Mucosa of descending colon (tissue), 3 donors: Measurements from ENCODE around the gene CTNNA3. TPM values are rescaled to one million over a fixed set of nuclear protein-coding genes. Genes with fewer than 3 reads are reported as not detected.

Source experiments
- ATAC-seq: fragments of 200-7000 bp; cut with Tn5 transposase; one replicate; pipeline ENCODE4 v1.9.1; 2020; ENCODE audit warnings: mild to moderate bottlenecking, moderate library complexity
- DNase-seq, 3 donors: peaks; one replicate each; pipeline ENCODE4 v3.0.0-alpha.2; 2020
- H3K36me3 ChIP-seq: fragments of 200-600 bp; one replicate; pipeline ENCODE4 v1.8.0; 2021; ENCODE audit warnings: low read depth, mild to moderate bottlenecking
- H3K4me1 ChIP-seq: fragments of 200-600 bp; one replicate; pipeline ENCODE4 v1.8.0; 2021; ENCODE audit warnings: low read depth, mild to moderate bottlenecking
- H3K4me3 ChIP-seq: fragments of 200-600 bp; one replicate; pipeline ENCODE4 v1.8.0; 2021; ENCODE audit warnings: mild to moderate bottlenecking
- H3K9me3 ChIP-seq: fragments of 200-600 bp; one replicate; pipeline ENCODE4 v1.8.0; 2021; ENCODE audit warnings: mild to moderate bottlenecking
- intact Hi-C, 2 donors: fragments of 100-400 bp; cut with DNase I in 1 of 2; cut with micrococcal nuclease in 1 of 2; formaldehyde crosslinking; loops; one replicate each; pipeline versions ENCODE4 v1.11.0 to v1.11.1; 2022; cut with DNase I, micrococcal nuclease
- total RNA-seq, 3 donors: library from RNA; stranded (reverse); fragmentation: NEBNext Ultra II Directional in 2 of 3; extraction: Animal tissue kit (Norgen Biotek cat#: 25700) in 2 of 3; gene quantifications; one replicate each; pipeline versions ENCODE4 v1.2.1 to v1.2.4, GENCODE V29; 2021 to 2023
- TF ChIP-seq, protein P1 (sequence below): fragments of 200-600 bp; IDR thresholded peaks from one replicate; pipeline ENCODE4 v1.8.0; 2022; ENCODE audit warnings: antibody characterized with exemption, mild to moderate bottlenecking
- donor health status: DM: no; HTN: no; CAD: no; lungs with moderate emphysema.
- donor health status: DM: no; HTN: no; CAD: no.
- donor health status: DM: no; HTN: yes; CAD: no.

CTNNA3 gene
- total RNA-seq, 3 donors from 2014 or later, result 0.52 to 7.5 (median 0.70) TPM

DNA sequence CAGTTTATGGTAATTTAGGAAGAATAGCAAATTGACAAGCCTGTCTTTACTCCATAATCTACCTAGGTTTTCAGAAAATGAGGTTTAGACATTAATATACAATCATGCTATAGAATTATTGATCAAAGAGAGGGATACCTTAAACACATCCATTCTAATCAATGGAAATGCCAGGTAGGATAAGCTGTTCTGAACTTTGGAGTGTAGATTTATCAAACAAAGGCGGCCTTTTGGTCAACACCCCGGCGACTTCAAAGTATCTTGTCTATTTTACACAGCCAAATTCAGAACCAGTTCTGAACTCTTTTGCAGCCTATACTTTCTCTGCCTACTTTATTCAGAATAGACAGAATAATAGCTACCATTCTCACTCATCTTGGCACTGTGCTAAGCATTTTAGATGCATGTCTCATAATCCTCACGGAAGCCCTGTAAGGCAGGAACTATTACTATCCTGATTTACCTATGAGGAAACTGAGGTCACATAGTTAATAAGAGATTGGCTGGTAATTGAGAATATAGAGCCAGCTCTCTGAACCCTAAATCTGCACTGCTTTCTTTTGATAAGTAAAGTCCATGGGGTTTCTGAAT, 1412.0 kb downstream of the CTNNA3 start:
- no peaks in the 10 kb centered on the region for H3K36me3 ChIP-seq
- no peak for DNase-seq
- TF ChIP-seq, protein P1, sequence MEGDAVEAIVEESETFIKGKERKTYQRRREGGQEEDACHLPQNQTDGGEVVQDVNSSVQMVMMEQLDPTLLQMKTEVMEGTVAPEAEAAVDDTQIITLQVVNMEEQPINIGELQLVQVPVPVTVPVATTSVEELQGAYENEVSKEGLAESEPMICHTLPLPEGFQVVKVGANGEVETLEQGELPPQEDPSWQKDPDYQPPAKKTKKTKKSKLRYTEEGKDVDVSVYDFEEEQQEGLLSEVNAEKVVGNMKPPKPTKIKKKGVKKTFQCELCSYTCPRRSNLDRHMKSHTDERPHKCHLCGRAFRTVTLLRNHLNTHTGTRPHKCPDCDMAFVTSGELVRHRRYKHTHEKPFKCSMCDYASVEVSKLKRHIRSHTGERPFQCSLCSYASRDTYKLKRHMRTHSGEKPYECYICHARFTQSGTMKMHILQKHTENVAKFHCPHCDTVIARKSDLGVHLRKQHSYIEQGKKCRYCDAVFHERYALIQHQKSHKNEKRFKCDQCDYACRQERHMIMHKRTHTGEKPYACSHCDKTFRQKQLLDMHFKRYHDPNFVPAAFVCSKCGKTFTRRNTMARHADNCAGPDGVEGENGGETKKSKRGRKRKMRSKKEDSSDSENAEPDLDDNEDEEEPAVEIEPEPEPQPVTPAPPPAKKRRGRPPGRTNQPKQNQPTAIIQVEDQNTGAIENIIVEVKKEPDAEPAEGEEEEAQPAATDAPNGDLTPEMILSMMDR, result no peak
- intact Hi-C loops, result no loop called here
- H3K4me3 ChIP-seq, result no peak overlapping the region
- H3K4me1 ChIP-seq, result no peaks in the 10 kb centered on the region
- no peak for ATAC-seq
- H3K9me3 ChIP-seq, result no peaks in the 10 kb centered on the region

DNA sequence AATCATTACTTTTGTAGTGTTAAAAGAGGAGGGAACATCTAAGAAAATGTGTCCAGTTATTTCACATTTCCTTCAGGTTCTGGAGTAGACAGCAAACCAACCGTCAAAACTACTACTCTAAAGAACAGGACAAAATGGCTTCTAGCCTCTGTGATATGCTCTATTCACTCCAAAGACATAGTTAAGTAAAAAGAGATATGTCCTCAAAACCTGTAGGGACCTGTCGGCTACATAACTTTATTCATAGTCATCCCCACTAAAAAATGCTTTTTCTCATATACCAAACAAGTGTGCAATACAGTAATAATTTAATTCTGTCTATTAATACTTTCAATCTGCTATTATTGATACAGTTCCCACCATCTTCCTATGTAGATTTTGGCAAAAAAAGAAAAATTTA, 1412.9 kb downstream of the CTNNA3 start:
- Histone ChIP-seq H3K4me1 (no peaks in the 10 kb centered on the region), H3K36me3 (no peaks in the 10 kb centered on the region), H3K4me3 (no peak overlapping the region), H3K9me3 (no peaks in the 10 kb centered on the region)
- DNase-seq (no peak), ATAC-seq (no peak)
- intact Hi-C loops, result no loop called here
- TF ChIP-seq, protein P1, result no peak

DNA sequence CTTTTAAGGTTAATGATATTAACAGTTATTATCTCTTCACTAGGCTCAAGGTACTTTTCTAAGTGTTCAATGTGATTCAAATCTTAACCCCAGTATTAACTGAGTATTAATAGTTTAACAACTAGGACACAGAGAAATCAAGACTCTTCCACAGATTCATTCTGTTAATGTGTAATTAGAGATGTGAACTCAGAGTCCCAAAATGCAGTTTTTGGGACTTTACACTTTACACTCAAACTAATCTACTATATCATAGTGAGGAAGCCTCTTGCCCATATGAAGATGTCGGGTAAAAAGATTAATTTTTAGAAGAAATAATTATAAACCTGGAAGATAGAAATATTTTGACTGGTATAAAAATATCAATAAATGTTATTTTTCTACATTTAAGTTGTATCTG, 1414.7 kb downstream of the CTNNA3 start:
- no peaks in the 10 kb centered on the region for H3K36me3 ChIP-seq
- no peak for ATAC-seq
- H3K4me3 ChIP-seq, result no peak overlapping the region
- H3K4me1 ChIP-seq, result no peaks in the 10 kb centered on the region
- intact Hi-C loops, result no loop called here
- no peak for DNase-seq
- TF ChIP-seq, protein P1, result no peak
- no peaks in the 10 kb centered on the region for H3K9me3 ChIP-seq

DNA sequence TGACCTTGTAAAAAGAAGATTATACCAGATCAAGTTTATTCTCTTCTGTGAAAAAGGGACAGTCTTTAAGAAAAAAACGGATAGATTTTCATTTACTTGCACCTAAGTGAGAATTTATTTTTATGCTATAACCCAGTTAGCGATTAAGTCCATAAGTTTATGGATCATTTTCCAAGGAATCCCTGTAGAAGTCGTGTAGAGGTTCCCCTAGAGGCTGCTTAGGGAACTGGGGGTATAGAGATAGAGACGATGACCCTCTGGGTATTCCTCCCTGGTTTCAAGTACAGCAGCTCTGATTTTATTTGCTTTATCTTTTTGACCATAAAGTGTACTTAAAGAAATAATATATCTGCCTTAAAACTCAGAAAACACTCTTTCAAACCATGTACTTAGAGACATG, 1418.5 kb downstream of the CTNNA3 start:
- DNase-seq (no peak), ATAC-seq (no peak)
- TF ChIP-seq, protein P1, result no peak
- Histone ChIP-seq H3K36me3 (no peaks in the 10 kb centered on the region), H3K9me3 (no peaks in the 10 kb centered on the region), H3K4me3 (no peak overlapping the region), H3K4me1 (no peaks in the 10 kb centered on the region)
- intact Hi-C loops, result no loop called here

DNA sequence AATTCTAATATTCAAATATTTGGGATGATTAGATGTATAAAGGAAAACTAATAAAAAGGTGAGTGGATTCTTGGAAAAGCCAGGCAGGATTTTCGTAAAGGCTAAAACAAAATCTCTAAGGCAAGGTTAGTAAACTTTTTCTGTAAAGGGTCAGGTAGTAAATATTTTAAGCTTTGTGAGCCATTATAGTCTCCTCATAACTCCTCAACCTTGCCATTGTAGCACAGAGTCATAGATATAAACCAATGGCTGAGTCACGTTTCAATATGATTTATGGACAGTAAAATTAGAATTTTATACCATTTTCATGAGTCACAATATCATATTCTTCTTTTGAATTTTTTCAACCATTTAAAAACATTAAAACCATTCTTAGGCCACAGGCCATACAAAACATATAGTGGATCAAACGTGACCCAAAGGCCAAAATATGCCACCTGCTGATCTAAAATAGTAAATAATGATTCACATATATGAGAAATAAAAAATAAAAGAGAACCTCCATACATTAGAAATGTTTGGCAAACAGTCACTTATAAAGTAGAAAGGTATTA, 1422.0 kb downstream of the CTNNA3 start:
- TF ChIP-seq, protein P1, result no peak
- H3K36me3 ChIP-seq, result no peaks in the 10 kb centered on the region
- H3K4me1 ChIP-seq, result no peaks in the 10 kb centered on the region
- intact Hi-C loops, result no loop called here
- no peak for DNase-seq
- no peaks in the 10 kb centered on the region for H3K9me3 ChIP-seq
- ATAC-seq, result no peak
- no peak overlapping the region for H3K4me3 ChIP-seq

DNA sequence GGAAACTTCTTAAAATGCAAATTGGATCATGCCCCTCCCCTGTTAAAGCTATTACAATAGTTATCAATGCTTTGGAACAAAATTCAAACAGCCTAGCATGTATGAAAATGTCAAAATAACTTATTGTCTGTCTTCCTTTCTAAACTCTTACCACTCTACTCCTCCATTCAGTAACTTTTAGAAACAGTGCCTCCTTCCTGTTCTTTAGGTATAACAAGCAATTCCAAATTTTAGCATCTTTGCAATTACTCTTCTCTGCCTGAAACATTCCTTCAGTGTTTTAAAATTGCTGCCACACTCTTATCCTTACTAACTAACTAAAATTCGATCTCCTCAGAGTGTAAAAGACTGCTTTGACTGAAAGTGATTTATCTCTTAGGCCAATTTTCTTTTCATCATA, 1430.6 kb downstream of the CTNNA3 start:
- H3K4me3 ChIP-seq, result no peak overlapping the region
- no peaks in the 10 kb centered on the region for H3K9me3 ChIP-seq
- intact Hi-C loops, result no loop called here
- DNase-seq, result no peak
- H3K4me1 ChIP-seq, result no peaks in the 10 kb centered on the region
- no peak for ATAC-seq
- H3K36me3 ChIP-seq, result no peaks in the 10 kb centered on the region
- TF ChIP-seq, protein P1, result no peak
